ENCODE measurements around the gene PEAR1.
A peak's percentile ranks its signal among the peaks of the same experiment; 100 is the strongest.

Gene PEAR1

DNA sequence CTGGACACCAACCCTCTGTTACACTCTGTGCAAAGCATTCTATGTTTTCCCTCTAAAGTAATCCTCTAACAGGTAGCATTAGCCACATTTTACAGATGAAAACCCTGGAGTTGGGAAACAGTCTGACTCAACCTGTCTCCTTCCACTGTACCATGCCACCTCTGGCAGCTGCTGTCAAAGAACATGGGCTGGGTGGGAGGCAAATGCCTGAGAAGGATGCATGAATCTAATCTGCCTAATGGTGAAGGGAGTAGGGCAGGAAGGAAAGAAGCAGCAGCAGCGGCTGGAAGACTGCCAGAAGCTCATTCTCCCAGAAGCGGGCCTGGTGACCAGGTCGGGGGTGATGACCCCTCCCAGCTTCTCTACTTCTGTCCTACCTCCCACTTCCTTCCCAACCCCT is 48.7 kb downstream of the PEAR1 start:
- no peak for DNase-seq

DNA sequence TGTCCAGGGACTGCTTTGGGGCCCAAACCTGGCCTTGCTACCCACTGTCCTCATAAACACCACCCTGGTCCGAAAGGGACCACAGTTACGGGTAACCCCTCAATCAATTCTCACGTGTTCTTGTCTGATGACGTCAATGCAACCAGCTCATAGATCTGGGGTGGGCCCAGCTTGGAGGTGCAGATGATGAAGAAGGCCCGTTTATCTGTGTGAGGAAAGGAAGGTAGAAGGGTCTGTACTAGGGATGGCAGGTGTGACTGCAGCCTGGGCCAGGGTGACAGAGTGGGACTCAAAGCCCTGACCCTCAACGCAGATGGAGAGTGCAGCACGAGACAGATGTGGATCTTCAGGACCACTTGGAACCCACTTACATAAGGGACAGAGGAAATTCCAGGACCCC is 49.1 kb downstream of the PEAR1 start:
- DNase-seq = no peak

DNA sequence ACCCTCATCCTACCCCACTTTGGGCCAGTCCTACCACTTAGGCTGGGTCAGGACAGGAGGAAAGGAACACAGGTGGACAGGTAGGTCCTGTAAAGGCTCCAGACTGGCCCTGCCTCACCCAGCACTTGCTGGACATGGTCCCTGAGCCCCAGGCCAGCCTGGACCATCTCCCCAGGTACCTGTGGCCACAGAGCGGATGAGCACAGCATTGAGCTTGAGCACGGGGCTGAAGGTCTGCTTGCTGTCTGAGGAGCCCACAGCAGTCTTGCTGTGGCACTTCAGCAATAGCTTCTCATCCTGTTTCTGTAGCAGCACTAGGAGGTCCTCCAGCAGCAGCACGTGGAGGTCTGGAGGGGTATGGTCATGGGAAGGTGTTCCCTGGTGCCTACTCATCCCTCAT is 50.2 kb downstream of the PEAR1 start:
- DNase-seq = no peak

DNA sequence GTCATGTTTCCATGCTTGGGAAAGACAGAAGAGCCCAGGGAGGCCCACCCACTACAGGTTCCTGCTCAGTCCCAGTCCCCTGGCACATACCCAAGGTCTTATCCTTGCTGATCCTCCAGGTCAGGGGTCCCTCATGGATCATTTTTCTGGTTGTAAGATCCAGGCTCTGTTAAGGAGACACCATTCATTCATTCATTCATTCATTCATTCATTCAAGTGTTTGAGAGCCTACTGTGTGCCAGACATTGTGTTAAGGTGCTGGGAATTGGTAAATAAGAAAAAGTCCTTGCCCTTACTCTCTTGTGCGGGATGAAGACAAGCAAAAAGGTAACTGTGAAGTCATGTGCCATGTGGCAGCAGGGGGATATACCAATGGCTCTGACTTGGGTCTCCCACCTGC is 50.8 kb downstream of the PEAR1 start:
- no peak for DNase-seq

DNA sequence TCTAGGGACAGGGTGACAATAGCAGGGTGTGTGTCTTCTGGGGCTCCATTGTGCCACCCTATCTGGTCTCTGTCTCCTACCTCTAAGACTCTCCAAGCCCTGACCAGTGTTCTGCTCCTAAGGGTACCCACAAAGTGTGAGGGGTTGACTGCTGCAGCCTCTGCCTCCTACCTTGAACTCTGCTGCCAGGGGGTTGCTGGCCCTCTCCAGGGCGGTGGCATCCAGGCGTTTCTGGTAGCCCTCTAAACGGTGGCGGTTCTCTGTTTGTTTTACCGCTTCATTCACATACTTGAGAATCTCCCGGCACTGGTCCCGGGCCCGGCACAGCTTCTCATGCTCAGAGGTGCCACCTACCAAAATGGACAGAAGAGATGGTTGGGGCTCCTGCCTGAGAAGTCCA is 51.3 kb downstream of the PEAR1 start:
- DNase-seq = no peak

DNA sequence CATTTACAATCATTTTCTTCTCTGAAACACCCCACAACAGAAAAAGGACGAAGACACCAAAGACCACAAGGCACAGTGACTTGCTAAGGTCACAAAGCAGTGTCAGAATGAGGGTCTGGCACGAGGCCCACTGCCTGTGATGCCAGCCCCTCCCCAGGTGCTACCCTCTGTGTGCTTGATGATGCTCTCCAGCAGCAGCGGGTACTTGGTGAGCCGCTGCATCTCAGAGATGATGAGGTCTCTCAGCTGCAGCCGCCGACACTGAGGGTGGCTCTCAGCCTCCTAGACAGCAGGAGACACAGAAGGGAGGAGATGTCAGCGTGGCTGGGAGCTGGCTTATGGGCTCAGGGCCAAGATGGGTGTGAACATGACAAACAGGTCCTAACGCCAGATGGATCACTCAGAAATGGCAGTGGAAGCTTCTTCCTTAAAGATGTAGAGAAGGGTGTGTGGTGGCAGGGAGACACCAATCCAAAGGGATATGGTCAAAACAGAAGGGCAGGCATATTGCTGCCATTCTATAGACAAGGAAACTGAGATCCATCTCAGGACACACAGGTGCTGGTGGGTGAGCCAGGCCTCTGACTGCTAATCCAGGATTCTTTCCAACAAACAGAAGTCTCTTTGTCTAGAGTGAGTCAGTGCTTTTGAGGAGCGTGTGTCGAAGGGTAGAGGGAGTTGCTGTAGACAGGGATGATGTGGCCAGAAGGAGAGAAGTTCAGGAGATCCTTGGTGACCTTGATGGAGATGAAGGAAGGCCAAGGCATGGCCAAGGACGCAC is 52.6 kb downstream of the PEAR1 start:
- DNase-seq = peak; percentile 88

DNA sequence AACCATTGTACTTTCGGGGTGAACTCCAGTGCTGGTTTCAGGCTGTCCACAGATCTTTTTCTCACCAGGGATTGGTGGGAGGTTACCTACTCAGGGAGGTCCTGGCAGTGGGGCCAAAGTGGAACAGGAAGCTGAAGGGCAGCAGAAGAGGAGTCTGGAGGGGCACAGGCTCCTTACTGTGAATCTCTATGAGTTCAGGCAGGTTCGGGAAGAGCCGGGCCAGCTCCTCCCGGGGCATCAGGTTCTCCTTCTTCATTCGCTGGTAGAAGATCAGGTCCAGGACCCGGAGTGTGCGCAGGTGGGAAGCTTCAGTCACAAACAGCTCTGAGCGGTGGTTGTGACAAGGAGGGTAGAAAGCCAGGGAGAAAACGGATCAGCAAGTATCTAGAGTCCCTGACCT is 53.6 kb downstream of the PEAR1 start:
- DNase-seq = no peak

DNA sequence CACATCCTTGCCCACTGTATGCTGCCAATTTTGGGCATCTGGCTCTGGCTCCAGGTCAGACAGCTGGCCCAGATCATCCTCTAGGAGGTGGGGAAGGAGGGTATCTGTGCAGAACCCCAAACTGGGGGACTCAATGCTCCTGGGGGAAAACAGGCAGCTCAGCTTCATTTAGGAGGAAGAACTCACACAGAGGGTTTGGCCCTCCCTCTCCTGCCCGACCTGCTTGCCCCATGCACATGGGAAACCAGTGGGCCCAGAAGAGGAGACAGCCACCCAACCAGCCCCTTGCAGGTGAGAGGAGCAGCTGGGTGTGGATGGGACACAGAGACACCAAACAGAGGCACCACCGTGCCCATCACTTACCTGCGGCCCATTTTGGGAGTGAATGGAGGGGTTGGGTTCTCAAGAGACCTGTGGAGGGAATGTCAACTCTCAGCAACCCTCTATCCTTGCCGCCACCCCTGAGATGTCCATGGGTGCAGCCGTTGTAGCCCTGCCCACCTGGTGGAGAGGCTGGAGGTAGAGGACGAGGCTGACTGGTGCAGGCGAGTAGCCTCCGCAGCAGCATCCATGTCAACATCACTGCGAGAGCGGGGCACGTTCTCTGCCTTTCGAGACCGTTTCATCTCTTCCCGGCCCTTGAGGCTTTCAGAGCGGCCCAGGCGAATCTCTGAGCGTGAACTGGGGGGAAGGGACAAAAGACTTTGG is 54.5 kb downstream of the PEAR1 start:
- no peak for DNase-seq

DNA sequence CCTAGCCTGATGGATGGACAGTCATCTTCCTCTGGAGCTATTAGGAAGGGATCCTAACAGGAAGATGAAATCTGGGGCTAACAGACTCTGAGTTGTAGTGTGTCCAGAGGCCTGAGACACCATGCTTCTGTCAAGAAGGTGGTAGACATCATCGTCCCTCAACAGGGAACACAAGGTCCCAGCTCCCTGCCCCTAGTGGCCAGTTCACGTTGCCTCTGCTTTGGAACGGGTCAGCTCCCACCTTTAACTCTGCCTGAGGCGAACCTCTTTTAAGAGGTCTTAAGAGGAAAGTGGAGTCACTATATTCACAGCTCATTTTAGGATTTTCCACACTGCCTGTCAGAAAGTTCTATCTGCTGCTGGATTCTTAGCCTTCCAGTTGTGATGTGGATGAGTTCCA is 55.2 kb downstream of the PEAR1 start:
- no peak for DNase-seq

DNA sequence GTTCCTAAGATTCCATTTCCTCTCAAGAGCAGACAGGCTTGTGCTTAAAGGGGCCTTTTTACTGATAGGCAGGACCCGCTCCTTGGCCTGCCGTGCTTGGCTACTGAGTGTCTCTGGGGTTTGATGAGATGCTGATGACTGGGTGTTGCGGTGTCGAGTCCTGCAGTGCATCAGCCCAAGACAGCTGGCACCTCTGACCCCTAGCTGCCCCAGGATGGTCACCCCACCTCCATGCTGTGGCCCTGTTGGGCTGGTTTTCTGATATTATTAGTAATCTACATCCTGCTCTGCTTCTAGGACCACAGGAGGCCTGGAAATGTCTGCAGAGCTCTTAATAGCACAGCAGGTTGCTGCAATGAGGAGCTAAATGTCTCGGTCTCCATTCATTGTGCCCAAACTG is 55.6 kb downstream of the PEAR1 start:
- no peak for DNase-seq

DNA sequence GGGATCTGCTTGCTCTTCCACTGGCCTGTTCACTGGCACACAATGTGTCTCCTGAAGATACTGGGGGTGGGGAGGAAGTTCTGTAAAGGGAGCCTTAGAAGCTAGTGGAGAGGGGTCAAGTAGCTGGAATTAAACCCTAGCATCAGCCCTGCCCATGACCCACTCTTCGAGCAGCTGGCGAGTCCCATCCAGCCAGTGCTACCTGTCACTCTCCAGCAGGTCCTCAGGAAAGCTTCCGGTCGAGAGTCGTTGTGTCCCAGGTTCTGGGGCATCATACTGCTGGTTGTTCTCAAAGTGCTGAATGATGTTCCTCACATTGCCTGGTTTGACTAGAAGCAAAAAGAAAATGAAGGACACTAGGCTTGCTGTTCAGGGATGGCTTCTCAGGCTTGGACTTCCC is 57.9 kb downstream of the PEAR1 start:
- no peak for DNase-seq

DNA sequence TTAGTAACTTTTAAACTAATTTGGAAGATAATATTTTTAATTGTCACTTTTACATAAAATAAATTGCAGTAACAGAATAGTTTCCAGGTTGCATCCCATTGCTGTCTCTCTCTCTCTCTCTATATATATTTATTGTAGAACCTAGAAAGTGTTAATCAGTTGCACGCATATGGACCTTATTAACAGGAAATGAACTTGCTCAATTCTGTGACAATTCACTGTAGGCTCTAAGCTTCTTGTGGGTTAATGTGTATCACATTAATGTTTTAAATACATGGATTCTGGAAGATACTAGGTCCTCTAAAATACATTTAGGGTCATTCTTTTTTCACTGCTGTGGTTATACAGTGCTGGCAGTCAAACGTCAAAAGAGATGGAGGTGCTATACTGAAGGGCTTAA is 60.1 kb downstream of the PEAR1 start:
- DNase-seq = no peak

DNA sequence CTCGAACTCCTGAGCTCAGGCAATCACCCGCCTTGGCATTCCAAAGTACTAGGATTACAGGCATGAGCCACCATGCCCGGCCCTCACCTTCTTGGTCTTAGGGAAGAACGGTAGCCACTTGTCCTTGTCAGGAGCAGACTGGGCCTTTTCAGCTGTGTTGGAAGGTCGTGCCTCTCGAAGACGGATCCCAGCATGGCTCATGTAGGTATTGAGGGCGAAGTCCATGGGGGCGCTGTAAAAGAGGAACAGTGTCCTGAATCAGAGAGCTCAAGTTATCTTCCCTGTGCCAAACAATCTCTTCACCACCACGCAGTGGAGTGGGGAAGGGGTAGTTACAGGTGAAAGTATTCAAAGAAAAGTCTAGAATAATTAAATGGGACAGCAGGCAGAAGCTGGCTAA is 62.8 kb downstream of the PEAR1 start:
- no peak for DNase-seq

DNA sequence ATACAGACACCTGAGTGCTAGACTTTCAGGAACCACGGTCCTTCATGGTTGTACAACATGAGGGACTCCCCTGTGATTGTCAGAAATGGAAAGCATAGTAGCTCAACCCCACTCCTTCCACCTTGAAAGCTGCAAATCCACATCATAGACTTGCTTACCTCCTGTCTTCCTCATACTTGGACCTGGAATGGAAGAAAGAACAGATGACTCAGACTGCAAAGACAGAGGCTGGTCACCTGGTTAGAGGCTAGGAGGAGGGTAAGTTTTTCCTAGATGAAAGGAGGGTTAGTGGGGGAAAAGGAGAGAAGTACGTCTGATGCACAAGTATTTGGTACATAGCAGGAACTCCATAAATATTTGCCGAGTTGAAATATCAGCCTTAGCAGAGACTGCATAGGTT is 64.1 kb downstream of the PEAR1 start:
- DNase-seq = no peak

DNA sequence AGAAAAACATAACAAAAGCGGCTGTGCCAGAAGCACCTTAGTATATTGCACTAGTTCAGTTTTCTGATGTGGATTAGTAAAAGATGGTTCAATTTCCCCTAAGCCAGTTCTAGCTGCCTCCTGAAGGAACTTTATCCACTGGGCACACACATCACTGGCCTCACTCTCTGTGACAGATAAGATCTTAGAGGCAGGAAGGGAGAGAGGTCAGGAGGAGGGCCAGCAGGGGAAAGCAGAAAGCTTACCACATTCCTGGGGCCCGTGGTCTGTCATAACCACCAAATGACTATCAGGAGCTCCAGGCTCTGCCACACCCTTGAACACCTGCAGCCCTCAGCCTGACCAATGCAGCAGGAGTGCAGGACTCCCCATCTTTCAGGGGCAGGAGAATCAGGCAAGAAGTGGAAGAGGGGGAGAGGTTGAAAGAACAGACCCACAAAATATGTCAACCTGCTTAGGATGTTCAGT is 64.8 kb downstream of the PEAR1 start:
- no peak for DNase-seq

DNA sequence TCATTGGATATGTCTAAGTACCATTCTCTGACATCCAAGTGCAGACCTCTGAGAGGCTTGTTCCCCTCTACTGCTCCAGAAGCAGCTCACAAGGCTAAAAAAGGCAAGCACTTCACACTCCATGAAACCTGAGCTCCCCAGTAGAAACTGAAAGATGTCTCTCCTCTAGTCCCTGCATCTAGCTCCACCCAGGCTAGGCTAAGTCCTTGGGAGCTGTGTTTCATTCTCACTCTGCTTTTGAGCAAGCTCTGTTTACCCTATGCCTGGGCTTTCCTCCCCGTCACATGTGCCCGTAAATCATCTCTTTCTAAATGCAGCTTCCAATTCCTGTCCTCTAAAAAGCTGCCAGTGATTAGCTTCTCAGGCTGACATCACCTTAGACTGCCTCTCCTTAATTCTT is 65.9 kb downstream of the PEAR1 start:
- DNase-seq = peak; percentile 29

DNA sequence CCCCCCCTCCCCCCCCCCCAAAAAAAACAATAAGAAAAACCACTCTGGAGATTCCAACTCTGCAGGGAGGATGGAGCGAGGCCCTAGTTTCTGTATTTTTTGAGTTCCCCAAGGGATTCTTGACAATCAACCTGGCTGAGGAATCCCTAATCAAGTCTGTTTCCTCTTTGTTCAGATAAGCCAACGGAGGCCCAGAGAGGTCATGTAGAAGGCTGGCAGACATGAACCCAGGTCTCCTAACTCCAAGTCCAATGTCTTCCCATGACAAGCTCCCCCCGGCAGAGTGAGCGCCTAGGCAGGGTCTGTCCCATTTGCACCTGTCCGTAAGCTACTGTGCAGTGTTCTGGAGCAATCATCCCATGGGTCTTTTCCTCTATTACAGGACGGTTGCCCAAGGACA is 66.4 kb downstream of the PEAR1 start:
- no peak for DNase-seq

DNA sequence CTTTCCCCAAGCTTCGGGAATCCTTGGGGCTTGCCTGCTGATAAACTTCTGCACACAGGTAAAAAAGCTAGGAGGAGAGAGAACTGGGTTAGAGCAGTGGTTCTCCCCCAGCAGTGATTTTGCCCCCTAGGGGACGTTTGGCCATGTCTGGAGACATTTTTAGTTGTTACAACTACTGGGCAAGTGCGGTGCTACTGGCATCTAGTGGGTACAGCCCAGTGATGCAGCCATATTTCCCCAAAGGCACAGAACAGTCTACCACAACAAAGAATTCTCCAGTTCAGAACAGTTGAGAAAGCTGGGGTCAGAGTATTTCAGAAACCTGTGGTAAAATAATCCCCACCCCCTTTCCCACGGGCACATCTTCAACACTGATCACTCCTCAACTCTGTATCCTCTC is 68.2 kb downstream of the PEAR1 start:
- no peak for DNase-seq

DNA sequence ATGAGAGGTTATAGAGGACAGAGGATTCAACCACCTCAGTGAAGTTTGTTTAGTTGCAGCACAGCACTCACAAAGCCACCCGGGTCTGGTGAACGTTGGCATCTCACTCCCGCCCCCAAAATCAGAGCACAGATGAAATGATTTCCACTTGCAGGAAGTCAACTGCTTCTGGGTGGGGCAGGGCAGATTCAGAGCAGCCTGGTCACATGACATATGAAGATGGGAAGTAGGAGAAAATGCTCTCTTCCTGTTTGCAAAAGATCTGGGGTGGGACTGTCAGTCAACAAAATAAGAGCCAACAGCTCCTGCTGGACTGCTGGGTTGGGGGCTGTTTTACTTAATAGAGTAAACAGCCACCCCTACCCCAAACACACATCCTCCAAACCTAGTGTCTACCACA is 70.1 kb downstream of the PEAR1 start:
- no peak for DNase-seq

DNA sequence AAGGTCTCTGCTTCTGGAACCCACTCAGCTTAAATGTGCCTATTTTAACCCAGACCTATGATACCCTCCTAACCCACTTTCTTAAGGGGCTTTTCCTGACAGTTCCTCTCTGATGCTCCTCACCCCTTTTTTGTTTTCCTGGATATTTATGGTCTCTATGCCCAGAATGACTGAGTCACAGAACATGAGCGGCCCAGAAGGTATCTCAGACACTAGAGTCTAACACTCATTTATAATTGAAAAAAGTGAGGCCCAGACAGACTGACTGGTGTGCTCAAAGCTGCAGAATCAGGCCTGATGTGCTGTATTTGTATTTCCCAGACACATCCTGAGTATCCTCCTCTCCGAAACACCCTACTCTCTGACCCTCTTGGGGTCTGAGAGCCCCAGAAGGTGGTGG is 70.9 kb downstream of the PEAR1 start:
- DNase-seq = no peak
